IPS DF 4.7 (cell line): ENCODE measurements around the gene KRTAP4-4.
"Not testable (repeated sequence)": the region's sequence is repeated elsewhere in the genome, so short reads cannot be mapped to it uniquely, and the experiment has no call there.

Experiments used
- DNase-seq: peaks from one replicate; pipeline ENCODE4 v3.0.0-alpha.2; 2013; ENCODE audit warnings: low spot score; ENCODE audit errors: extremely low read depth

KRTAP4-4 gene

GRCh38 chr17:41148971-41149651, 11.4 kb downstream of the KRTAP4-4 start:
- not testable (repeated sequence) for DNase-seq

- no peak for DNase-seq
These were observed 12.9 kb downstream of the KRTAP4-4 start for GRCh38 chr17:41147531-41148204.

- DNase-seq = no peak
These were observed 15.3 kb downstream of the KRTAP4-4 start for GRCh38 chr17:41145261-41145660.

- DNase-seq = no peak
These were observed 15.7 kb downstream of the KRTAP4-4 start for GRCh38 chr17:41144846-41145245.

DNA sequence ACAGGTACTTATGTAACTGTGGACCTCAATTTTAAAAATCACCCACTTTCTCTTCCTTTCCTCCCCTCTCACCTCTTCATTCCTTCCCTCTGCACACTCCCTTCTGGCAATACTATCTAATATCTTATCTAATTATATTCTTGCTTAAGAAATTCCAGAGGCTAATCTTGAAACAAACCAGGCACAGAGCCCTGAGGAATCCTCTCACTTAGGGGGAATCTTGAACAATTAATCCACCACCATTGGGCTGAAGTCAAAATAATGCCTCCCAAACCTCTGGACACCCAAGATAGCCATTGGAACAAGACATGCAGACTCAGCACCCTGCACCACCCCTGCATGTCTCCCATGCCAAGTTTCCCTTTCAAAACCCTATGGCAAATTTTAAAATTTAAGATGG, 19.2 kb downstream of the KRTAP4-4 start:
- no peak for DNase-seq

- no peak for DNase-seq
These were observed 20.0 kb downstream of the KRTAP4-4 start, which contains the start of gene KRTAP4-6 for GRCh38 chr17:41140360-41141131. TSS of gene KRTAP4-6 (minus strand) at chr17:41140544. CDS start at chr17:41140487, 57 bp downstream.

DNA sequence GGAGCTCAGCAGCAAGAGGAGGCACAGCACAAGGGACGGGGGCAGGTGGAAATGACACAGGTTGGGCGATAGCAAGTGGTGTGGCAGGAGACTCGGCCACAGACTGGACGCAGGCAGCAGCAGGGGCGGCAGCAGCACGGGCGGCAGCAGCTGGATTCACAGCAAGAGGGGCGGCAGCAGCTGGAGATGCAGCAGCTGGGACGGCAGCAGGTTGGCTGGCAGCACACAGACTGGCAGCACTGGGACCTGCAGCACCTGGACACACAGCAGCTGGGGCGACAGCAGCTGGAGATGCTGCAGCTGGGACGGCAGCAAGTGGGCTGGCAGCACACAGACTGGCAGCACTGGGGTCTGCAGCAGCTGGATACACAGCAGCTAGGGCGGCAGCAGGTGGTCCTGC, 20.7 kb downstream of the KRTAP4-4 start:
- not testable (repeated sequence) for DNase-seq

DNA sequence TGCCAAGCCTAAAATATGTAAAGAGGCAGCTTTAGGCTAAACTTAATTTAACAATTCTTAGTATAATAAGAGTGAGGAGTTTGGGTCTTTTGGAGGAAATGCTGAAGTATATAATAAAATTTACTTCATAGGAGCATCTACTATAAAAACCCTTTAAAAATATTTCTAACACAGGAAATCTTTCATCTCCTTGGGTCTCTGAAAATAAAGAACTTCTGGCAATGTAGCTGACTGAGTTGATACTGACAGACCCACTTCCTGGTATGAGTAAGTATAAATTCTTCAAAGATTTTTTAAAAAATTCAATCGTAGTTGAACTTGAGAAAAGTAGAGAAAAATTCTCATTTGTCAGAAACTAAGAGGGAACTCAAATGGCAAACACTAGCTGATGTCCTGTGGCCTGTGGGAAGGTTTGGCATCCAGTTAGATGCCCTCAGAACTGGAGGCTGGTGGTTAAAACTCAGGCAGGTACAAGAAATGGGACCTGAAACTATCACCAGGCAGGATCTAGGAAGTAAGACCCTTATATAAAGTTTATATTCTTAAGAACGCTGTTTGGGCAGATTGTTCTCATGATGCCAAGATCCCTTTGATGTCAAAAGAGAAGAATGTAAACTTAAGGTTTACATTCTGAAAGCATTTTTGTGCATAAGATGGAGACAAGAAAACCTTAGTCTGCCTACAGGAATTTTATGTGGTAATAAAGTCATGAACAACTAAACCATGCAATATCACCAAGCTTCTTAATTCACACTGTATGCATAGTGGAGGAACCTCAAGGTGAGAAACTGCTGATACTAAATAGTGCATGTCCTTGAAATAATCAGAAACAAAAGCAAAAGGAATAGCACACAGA, 26.4 kb downstream of the KRTAP4-4 start:
- no peak for DNase-seq

DNA sequence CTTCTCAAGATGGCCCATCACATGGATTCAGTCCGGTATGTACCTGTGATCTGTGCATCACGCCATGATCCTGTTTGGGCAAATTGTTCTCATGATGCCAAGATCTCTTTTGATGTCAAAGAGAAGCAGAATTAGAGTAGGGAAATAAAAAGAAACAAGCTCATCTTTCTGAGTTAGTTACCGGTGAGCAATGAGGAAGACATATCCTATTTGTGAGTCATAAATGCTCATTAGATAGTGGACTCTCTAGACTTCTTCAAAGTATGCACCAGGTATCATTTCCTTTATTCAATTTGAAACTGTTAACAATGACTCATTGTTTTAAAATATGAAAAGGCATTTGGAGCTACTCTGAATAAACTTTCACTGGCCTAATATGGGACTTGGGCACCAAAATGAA, 28.6 kb downstream of the KRTAP4-4 start:
- no peak for DNase-seq

DNA sequence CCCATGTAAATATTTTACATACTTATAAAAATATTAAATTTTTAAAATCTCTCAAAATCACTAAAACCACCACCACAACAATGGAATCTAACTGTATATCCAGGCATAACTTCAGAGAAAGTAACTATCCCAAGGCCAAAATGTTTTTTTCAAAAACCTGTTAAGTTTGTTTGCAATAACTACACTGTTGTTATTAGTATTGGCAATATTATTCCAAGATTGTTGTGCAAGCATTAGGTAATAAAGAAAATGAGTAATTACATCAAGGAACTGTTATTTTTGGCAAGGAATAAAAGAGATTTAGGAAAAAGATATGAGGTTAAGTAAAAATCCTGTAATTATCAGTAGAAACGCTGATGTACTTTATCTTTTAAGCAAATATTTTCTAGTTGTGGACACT, 33.2 kb downstream of the KRTAP4-4 start:
- no peak for DNase-seq

DNA sequence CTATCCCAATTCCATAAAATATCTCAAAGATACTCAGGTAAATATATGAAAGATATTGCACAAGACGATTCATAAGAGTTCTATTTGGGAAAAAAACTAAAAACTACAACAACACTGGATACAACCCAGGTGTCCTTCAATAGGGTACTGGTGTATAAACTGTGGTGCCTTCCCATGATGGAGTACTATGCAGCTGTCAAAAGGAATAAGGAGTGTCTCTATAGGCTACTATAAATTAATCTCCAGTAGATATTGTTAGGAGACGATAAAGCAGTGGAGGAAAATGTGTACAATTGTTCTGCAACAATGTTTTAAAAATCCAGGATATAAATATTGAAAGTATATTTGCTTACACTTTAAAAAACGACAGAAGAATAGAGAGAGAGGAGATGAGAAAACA, 34.1 kb downstream of the KRTAP4-4 start:
- no peak for DNase-seq

DNA sequence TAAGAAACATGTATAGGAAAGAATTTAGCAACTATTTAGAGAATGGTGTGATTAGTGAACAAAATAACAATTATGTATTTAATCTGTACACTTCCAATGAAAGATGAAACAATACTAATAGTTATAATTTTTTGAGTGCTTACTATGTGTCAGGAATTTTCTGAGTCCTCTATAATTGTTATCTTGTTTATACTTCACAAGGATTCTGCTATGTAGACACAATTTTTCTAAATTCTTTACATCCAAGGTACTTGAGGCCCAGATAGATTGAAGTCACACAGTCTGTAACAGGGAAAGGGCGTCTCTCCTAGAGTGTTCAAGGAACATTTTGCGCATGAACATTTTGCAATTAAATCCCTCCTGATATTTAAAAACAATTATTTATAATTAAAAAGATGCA, 35.5 kb downstream of the KRTAP4-4 start:
- DNase-seq = no peak

DNA sequence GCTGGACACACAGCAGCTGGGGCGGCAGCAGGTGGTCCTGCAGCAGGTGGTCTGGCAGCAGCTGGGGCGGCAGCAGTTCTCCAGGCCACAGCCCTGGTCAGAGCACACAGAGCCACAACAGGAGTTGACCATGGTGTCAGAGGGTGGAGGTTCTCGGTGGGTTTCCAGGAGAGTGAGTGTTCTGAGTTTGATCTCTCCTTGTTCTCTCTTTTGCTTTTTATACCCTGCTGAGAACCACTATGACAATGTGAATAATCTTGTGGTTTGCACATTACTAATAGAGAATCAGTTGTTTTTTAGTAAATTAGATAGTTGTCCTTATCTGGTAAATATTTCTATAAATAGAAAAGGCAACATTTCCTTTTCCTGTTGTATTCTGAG, 36.6 kb downstream of the KRTAP4-4 start, which contains the start of gene KRTAP4-12:
KRTAP4-12 (minus strand) TSS at position 192 of the 381 bp plus-strand sequence; CDS start at position 132, 60 bp downstream.
- DNase-seq = not testable (repeated sequence)

DNA sequence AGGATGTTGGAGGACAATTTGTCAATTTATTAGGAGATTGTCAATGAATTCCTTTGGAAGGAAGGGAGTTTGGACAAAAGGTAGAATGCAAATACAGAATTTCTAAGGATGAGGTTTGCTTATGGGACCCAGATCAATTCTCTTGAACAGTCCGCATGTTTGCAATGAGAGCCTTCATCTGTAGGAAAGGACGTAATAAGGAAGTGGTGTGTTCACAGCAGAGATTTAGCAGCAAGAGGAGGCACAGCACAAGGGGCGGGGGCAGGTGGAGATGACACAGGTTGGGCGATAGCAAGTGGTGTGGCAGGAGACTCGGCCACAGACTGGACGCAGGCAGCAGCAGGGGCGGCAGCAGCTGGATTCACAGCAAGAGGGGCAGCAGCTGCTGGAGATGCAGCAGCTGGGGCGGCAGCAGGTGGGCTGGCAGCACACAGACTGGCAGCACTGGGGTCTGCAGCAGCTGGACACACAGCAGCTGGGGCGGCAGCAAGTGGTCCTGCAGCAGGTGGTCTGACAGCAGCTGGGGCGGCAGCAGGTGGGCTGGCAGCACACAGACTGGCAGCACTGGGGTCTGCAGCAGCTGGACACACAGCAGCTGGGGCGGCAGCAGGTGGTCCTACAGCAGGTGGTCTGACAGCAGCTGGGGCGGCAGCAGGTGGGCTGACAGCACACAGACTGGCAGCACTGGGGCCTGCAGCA, 37.1 kb downstream of the KRTAP4-4 start:
- DNase-seq = not testable (repeated sequence)

DNA sequence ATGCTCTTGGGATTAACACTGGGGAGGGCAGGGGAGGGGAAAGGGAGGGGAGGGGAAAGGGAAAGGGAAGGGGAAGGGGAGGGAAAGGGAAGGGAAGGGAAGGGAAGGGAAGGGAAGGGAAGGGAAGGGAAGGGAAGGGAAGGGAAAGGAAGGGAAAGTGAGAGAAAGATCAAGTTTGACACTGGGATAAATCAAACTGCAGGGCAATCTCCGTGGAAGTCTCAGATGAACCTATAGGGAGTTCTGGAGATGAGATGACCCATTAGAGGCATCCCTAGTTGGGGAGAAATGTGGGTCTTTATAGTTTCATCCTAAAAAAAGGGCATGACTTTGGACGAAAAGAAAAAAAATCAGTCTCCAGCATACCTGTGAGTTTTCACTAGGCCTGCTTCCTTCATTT, 38.8 kb downstream of the KRTAP4-4 start:
- DNase-seq = no peak

DNA sequence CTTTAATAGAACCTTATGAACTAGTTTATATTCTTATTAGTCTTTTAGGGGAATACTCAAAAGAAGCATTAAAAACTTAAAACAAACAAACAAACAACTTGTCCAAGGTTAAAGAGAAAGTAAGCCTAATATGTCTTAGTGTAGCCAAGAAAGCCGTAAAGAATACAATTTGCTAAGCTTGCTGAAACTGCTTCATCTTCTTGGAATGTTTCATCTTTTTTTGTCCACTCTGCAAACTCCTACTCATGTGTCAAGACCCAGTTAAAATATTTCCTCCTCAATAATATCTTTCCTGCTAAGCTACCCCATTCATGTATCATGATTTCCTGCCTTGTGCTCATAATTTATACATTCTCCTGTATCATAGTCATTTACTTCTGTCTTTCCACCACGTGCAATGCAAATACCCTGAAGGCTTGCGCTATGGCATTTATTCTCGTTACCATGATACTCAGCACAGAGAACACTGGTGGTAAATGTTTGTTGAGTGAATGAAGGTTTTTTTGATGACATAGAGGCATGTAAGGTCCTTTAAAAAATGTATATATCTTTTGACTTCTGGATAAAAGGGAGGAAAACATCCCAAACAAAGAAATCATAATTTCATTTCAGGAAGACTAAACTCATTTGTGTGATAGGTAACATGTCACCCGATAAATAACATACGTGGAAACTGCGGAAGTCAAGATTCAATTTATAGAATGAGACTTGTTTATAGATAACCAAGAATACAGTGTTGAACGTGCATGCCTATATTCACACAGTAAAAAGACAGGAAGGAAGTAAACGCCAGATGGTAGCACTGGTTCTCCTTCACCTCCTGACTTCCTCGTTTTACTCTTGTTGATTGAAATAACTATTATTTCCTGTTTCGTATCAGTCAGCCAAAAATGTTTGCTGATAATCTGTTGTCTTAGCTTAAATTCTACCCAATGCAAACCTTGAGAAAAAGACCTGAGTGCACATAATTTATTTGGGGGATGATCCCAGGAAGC, 40.6 kb downstream of the KRTAP4-4 start:
- DNase-seq = not testable (repeated sequence)

- DNase-seq = no peak
These were observed 41.8 kb downstream of the KRTAP4-4 start for GRCh38 chr17:41118721-41119120.

DNA sequence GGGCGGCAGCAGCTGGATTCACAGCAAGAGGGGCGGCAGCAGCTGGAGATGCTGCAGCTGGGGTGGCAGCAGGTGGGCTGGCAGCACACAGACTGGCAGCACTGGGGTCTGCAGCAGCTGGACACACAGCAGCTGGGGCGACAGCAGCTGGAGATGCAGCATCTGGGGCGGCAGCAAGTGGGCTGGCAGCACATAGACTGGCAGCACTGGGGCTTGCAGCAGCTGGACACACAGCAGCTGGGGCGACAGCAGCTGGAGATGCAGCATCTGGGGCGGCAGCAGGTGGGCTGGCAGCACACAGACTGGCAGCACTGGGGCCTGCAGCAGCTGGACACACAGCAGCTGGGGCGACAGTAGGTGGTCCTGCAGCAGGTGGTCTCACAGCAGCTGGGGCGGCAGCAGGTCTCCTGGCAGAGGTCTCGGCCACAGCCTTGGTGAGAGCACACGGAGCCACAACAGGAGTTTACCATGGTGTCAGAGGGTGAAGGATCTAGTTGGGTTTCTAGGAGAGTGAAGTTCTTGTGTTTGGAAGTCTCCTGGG, 42.6 kb downstream of the KRTAP4-4 start, which contains the start of gene KRTAP4-11:
KRTAP4-11 (minus strand) TSS at position 528 of the 541 bp plus-strand sequence; CDS start at position 470, 58 bp downstream.
- not testable (repeated sequence) for DNase-seq

- no peak for DNase-seq
These were observed 44.3 kb downstream of the KRTAP4-4 start for GRCh38 chr17:41116297-41116696.
